ENCODE data around the gene NOS1AP. TPM values are rescaled to one million over a fixed set of nuclear protein-coding genes. Genes with fewer than 3 reads are reported as not detected.

The NOS1AP gene
- total RNA-seq, 1 donor: 0.43 TPM

DNA sequence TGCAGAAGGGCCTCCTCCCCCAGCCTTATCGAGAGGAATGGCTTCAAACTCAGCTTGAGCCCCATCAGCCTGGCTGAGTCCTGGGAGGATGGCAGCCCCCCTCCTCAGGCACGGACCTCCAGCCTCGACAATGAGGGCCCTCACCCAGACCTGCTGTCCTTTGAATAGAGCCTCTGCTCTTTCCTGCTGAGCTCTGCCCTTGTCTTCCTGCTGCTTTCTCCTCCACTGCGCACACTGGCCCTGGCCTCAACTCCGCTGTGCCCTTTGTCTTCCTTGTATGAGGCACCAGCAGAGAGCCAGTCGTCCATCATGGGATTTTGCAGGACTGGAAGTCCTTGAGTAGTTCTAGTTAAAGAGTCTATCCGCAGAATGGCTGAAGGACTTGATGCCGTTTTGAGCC, 314.0 kb downstream of the NOS1AP start:
- TF ChIP-seq, protein P1, sequence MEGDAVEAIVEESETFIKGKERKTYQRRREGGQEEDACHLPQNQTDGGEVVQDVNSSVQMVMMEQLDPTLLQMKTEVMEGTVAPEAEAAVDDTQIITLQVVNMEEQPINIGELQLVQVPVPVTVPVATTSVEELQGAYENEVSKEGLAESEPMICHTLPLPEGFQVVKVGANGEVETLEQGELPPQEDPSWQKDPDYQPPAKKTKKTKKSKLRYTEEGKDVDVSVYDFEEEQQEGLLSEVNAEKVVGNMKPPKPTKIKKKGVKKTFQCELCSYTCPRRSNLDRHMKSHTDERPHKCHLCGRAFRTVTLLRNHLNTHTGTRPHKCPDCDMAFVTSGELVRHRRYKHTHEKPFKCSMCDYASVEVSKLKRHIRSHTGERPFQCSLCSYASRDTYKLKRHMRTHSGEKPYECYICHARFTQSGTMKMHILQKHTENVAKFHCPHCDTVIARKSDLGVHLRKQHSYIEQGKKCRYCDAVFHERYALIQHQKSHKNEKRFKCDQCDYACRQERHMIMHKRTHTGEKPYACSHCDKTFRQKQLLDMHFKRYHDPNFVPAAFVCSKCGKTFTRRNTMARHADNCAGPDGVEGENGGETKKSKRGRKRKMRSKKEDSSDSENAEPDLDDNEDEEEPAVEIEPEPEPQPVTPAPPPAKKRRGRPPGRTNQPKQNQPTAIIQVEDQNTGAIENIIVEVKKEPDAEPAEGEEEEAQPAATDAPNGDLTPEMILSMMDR (IDR thresholded peaks at IDR 0.05; ENCODE audit: insufficient read depth, low read depth, low read length): no peak

DNA sequence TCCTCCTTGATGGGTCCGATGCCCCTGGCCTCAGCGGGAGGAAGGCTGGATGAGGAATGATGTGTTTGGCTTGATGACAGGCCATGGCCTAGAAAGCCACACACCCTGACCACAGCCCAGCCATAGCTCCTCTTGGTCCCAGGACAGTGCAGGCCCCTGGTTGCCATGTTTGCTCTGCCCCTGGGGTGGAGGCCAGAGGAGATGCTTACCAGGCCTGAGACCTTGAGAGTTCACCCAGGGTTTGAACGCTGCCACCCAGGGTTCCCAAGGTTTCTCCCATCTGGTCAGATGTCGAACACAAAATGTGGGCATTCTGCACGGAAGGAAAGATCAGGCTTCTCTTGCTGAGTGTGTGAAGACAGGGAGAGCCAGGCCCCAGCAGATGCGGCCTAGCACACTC, 314.6 kb downstream of the NOS1AP start:
- no peak for DNase-seq (ENCODE audit: low read depth)
- TF ChIP-seq, protein P1 (IDR thresholded peaks at IDR 0.05; ENCODE audit: insufficient read depth, low read depth, low read length): no peak
- H3K4me3 ChIP-seq (ENCODE audit: low read depth, low read length): no peak overlapping the region

More for the DNA sequence above, 314.0 kb downstream of the NOS1AP start:
- H3K4me3 ChIP-seq (ENCODE audit: low read depth, low read length): no peak overlapping the region
- DNase-seq (ENCODE audit: low read depth): no peak

GRCh38 chr1:162384601-162385279, 315.2 kb downstream of the NOS1AP start:
- no peak for DNase-seq (ENCODE audit: low read depth)
- H3K4me3 ChIP-seq (ENCODE audit: low read depth, low read length): no peak overlapping the region
- TF ChIP-seq, protein P1 (IDR thresholded peaks at IDR 0.05; ENCODE audit: insufficient read depth, low read depth, low read length): no peak

DNA sequence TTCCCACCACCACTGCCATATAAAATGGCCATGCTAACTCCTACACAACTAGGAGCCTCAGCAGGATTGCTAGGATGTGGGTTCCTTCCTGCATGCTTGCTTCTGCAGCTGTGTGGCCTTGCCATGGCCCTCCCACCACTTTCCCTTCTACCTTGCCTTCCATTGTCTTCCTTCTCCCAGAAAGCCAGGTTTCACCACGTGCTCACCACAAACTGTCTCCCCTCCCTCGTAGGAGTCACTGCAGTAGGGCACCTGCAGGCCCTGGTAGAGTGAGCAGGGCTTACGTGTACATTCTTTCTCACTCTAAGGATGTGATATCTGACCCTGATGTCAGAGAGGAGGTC, 315.8 kb downstream of the NOS1AP start:
- H3K4me3 ChIP-seq (ENCODE audit: low read depth, low read length): no peak overlapping the region
- no peak for DNase-seq (ENCODE audit: low read depth)
- TF ChIP-seq, protein P1 (IDR thresholded peaks at IDR 0.05; ENCODE audit: insufficient read depth, low read depth, low read length): no peak

DNA sequence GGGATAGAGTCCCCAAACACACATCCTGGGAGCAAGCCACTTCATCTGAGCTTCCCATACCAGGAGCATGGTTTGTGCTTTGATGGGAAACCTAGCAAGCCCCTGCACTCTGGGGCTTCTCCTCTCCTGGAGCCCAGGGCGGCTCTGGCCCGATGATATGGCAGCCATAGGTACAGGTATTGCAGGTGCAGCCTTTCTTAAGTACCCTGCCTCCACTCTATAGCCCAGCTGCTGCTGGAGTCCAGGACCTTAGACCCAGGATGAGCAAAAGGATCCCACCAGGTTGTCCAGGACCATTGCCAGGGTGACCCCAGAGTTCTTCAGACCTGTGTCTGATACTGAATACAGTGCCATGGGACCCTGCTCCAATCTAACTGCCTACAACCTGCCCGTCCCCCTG, 316.2 kb downstream of the NOS1AP start:
- no peak for DNase-seq (ENCODE audit: low read depth)
- no peak overlapping the region for H3K4me3 ChIP-seq (ENCODE audit: low read depth, low read length)
- TF ChIP-seq, protein P1 (IDR thresholded peaks at IDR 0.05; ENCODE audit: insufficient read depth, low read depth, low read length): no peak

GRCh38 chr1:162386292-162387225, 317.1 kb downstream of the NOS1AP start:
- no peak overlapping the region for H3K4me3 ChIP-seq (ENCODE audit: low read depth, low read length)
- no peak for DNase-seq (ENCODE audit: low read depth)
- TF ChIP-seq, protein P1 (IDR thresholded peaks at IDR 0.05; ENCODE audit: insufficient read depth, low read depth, low read length): no peak
